Stimulated activated CD4-positive, alpha-beta T cell treated with anti-CD3 and anti-CD28 coated beads, Interleukin-12 subunit alpha, Interleukin-12 subunit beta, amount 100 ng/mL, for 48 hours (primary cell): ENCODE data around the gene WDR46.
A peak's percentile ranks its signal among the peaks of the same experiment; 100 is the strongest.

Experiments used
- DNase-seq, 3 donors: peaks; one replicate each; pipeline ENCODE4 v3.0.0-alpha.2; 2020; ENCODE audit warnings: low read depth in 2 of 3, low spot score in 1 of 3

The WDR46 gene, protein sequence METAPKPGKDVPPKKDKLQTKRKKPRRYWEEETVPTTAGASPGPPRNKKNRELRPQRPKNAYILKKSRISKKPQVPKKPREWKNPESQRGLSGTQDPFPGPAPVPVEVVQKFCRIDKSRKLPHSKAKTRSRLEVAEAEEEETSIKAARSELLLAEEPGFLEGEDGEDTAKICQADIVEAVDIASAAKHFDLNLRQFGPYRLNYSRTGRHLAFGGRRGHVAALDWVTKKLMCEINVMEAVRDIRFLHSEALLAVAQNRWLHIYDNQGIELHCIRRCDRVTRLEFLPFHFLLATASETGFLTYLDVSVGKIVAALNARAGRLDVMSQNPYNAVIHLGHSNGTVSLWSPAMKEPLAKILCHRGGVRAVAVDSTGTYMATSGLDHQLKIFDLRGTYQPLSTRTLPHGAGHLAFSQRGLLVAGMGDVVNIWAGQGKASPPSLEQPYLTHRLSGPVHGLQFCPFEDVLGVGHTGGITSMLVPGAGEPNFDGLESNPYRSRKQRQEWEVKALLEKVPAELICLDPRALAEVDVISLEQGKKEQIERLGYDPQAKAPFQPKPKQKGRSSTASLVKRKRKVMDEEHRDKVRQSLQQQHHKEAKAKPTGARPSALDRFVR

DNA sequence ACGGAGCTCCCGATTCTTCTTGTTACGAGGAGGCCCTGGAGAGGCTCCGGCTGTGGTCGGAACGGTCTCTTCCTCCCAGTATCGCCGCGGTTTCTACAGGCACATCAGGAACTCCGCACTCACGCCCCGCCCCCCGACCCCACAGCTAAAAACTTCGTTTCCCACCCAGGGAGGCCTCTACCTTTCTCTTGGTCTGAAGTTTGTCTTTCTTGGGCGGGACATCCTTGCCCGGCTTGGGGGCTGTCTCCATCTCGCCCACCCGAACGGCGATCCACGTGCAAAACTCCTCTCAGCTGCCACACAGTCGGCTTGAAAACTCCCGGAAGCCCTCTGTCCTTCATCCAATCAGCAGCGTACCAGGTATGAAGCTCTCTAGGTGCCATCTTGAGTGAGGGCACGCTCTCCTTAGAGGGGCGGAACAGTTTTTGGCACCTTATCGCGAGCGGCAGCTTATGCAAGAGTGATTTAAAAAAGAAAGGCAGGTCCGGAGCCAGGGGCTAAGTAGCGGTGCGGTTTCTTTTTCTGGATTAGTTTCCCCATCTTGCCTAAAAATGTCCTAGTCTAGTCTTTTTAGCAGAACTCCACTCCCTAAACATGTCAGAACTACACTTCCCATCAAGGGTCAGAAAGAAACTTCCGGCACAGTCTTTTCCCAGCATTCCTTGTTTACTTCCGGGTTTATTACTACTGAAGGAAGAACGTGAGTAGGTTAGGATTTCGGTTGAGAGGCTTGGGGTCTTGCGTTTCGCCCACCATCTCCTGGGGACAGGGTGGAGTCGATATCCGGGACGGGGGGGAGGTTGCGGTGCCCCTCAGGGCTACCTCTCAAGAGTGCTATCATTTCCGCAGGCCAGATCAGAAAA, at the start of gene WDR46, which contains the start of gene PFDN6:
Gene WDR46, minus strand, starts transcription at position 319 of the 863 bp plus-strand sequence. Its CDS starts 69 bp downstream, at position 250.
Gene PFDN6, plus strand, starts transcription at position 681 of the 863 bp plus-strand sequence. CDS start 256 bp downstream, outside the sequence.
- DNase-seq: peak; percentile 65 to 72 (median 71)

DNA sequence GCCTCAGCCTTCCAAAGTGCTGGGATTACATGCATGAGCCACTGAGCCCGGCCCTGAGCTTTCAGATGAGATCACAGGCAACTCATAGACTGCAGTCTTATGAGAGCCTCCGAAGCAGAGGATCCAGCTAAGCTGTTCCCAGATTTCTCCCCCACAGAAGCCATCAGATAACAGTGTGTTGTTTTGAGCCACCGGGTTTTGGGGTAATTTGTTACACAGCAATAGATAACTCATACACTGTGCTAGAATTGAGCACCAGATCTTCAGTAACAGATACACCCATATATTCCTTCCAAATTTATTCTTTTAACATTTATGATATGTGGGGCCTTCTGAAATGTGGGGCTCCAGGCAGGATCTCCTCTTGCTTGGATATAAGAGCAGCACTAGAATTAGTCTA, 47.5 kb upstream of the WDR46 start:
- DNase-seq: no peak

DNA sequence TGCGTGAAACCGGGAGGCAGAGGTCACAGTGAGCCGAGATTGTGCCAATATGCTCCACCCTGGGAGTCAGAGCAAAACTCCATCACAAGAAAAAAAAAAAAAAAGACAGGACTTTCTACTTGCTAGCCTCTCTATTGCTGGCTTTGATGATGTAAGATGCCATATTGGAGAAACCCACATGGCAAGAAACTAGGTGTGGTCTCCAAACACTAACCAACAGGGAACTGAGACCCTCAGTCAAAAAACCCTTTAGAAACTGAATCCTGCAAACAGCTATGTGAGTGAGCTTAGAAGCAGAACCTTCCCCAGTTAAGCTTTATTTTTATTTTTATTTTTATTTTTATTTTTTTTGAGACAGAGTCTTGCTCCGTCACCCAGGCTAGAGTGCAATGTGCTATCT, 46.9 kb upstream of the WDR46 start:
- DNase-seq: no peak

DNA sequence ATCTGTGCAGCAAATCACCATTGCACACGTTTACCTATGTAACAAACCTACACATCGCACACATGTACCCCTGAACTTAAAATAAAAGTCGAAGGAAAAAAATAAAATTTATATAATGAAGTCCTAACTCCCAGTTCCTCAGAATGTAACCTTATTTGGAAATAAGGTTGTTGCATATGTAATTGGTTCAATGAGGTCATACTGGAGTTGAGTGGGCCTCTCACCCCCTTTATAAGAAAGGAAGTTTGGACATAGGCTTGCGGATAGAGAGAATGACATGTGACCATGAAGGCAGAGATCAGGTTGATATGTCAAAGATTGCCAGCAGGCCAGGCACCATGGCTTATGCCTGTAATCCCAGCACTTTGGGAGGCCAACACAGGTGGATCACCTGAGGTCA, 44.6 kb upstream of the WDR46 start:
- DNase-seq: no peak

DNA sequence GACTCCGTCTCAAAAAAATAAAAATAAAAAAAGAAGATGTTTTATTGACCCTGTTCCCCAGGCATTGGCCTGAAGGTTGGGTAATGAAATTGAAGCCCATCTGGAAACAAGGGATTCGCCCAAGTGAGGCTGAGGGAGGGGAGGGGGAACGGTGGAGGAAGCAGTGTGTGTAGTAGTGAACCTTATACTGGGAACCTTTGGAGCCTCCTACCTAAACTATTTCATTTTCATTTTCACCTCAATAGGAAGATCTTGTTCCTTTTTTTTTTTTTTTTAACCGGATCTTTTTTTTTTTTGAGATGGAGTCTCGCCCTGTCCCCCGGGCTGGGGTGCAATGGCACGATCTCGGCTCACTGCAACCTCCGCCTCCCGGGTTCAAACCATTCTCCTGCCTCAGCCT, 41.7 kb upstream of the WDR46 start:
- DNase-seq: no peak

DNA sequence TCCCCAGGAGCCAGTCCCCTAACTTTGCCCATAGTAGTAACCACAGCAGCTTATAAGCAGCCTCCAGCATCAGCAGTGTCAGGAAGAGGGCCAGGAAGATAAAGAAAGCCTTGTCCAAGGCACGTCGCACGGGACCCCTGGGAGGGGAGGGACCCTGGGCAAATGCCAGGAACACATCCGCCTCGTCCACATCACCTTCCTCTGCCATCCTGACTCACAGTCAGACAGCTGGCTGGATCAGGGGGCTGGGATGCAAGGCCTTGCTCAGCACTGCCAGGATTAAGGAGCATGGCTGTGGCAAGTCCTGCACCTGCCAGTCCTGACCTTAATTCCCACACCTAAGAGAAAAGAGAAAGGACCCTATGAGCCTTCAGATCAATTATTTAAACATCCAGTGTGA, 40.0 kb upstream of the WDR46 start:
- DNase-seq: no peak

DNA sequence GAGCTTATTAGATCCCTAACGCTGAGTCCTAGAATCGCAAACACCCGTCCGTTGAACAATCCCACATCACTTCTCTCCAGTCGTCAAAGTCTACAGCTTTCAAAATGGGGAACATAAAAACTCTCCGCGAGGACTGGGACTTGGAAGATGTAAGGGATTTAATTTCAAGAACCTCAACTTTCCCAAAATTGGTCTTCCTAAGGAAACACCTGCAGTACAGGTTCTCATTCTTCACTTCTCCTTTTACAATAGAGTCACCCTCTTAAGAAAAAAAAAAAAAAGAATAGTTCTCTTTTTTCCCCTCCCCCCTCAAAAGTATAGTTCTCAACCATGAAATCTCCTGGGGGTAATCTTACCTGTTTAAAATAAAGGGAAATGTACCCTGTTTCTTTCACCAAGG, 35.1 kb upstream of the WDR46 start:
- no peak for DNase-seq

DNA sequence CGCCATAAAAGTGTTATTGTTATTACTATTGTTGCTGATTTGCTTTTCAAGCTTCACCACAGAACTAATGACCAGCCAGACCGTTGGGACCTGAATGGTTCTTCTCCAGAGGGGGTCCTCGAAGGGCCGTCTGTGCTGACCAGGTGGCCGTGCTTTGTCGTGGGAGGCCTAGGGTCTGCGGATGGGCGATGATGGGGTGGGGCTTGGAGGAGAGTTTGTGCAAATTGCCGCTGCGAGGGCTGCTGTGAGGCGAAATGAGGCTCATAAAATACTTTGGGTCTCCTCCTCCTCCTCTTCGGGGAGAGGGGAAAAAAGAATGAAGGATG, 34.5 kb upstream of the WDR46 start:
- DNase-seq: no peak

DNA sequence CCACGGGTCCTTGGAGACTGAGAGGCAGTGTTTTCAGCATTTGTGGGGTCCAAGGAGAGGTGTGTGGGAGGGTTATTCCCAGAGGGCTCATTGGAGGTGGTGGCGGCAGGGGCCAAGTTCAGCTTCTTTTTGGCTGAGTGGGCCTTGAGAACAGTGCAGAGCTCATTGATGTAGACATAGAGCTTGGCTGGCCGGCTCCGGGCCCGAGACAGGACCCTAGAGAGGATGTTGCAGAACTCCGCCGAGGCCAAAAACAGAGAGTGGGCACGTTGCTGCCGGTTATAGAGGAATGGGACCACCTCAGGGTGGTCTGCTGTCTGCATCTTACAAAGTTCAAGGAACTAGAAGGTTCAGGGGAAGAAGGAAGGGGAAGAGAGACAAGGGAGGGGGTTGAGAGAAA, 32.2 kb upstream of the WDR46 start:
- no peak for DNase-seq

DNA sequence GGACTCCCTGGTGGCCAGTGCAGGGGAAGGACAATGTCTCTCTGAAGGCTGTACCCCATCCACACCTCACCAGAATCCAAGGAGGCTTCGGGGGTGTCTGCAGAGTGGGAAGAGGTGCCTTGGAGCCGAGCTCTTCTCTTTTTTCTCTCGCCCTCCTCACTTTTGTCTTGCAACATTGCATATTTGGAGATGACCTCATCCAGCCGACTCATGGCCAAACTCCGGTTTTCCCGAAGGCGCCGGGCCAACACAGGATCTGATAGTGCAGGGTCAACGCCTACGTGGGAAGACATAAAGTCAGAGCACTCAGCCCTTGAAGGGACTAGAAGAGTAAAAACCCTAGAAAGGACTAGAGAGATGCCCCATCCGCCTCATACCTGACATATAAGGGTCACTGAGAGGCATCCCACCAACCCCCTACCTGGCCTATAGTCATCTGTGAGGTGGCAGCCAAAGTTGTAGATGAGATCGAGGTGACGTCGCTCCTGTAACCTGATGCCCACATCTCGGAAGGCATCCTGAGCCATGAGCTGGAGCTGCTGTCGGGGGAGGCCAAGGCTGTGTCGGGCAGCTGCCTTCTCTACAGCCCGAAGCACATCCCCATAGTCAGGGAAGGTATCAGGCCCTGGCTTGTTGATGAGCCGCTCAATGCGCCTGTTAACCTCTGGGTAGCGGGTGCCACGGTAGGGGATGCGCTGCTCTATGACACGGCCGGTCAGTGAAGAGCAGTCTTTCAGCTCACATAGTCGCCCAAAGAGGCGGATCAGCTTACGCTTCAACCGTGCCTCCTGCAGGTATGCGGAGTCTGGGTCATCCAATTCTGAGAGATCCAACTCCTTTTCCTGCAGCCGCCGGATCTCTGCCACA, 31.5 kb upstream of the WDR46 start:
- DNase-seq: no peak

DNA sequence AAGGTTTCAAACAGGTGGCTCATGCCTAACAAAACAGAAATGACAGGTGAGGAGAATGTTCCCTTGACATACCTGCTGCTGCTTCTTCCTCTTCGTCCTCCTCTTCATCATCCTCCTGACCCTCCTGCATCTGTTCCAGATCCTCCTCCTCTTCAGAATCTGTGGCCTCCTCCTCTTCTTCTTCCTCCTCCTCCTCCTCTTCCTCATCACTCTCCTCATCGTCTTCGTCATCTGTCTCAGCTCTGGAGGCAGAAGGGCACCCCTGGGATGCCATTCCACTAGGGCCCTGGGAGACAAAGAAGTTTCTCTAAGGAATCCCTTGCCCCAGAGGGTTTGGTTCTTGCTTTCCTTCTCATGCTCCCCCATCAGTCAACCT, 30.9 kb upstream of the WDR46 start:
- no peak for DNase-seq

DNA sequence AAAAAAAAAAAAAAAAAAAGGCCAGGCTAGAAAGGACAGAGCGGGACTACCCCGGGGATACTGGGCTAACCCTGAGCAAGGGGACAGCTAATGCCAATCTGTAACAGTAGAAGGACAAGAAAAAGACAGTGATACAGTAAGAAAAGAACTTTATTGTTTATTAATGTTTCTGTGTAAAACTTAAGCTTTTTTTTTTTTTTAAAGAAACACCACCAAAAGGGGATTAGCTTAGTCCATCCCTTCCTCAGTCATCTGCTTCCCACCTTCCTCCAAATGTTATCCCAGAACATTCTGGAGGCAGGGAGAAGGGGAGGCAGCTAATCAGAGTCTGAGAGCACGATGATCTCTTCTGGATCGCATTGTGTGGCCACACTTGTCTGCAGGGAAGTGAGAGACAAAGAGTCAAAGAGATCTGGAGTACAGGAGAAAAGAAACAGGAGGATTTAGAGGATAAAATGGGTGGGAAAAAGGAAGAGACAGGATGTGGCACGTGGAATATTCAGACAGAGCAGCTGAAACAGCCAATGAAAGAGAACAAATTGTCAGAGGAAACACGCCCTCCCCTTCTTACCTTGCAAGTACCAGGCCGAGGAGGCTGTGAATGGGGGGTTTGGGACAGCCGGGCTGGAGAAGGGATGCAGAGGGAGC, 29.5 kb upstream of the WDR46 start:
- no peak for DNase-seq

DNA sequence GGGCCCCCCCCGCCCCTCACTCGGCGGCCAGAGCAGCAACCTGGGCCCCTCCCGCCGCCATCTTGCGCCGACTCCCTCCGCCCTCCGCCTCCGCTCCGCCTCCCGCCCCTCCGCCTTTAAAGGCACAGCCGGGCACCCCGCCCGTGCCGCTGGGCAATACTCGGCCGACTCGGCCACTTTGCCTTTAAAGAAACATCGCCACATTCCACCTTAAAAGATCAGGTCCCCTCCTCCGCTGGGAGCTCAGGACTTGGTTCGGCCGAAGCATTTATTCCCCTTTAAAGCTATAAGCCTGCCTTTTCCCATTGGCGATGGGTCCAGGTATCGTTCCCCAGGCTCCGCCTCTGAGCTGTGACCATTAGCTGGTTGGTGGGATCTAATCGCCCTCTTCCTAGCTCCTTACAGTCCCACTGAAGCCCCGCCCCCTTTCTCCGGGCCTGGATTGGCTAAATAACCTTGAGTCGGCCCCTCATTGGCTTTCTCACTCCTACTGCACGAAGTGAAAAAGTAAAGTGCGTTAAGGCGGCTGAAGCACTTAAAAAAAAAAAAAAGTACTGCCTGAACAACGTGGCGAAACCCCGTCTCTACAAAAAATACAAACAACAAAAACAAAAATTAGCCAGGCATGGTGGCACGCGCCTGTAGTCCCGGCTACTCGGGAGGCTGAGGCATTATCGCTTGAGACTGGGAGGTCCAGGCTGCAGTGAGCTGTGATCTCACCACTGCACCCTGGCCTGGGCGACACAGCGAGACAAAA, 28.8 kb upstream of the WDR46 start, which contains the start of gene ZBTB22:
Gene ZBTB22, minus strand, starts transcription at position 76 of the 757 bp plus-strand sequence. CDS start 828 bp downstream, outside the sequence.
- DNase-seq: peak; percentile 92 to 97 (median 95)

DNA sequence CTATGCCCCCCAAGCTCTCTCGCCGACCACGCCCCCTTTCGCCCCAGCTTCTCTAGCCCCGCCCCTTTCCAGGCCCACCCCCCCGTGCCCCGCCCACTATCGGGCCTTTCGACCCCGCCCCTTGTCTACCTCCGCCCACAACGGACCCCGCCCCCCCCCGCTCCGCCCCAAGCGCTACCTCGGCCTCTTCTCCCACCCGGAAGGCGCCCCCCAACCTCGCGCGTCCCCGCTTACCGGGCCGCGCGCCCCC, 28.3 kb upstream of the WDR46 start:
- no peak for DNase-seq

DNA sequence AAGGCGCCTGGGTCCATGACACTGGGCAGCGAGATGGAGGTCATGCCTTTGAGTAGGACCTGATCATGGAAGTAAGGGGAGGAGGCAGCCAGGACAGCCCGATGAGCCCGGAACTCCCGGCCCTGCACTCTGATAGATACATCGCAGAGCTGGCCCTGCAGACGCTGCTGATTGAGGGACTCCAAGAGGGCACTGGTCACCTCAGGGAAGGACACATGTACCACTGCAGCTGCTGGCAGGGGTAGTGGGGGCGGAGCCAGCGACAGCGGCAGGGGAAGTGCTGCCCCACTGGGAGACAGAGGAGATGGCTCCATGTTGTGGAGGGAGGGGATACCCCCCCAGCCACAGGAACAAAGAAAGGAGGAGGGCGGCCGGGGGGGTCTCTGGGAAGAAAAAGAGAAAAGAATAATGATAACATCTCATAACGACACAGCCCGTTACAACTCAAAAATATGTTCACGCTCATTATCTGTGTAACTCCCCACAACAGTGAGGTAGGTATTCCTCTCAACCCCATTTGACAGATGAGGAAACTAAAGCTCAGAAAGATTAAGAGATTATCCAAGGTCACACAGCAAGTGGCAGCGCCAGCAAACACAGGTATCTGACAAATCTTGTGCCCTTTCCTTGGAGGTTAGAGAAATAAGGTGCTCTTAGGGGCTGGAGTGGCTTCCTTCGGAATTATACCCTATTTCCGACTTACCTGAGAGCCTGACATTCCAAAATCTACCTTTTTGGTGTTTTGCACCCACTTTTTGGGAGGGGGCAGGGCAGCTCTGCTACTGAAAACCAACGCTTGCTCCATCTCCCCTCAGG, 27.8 kb upstream of the WDR46 start:
- DNase-seq: no peak

DNA sequence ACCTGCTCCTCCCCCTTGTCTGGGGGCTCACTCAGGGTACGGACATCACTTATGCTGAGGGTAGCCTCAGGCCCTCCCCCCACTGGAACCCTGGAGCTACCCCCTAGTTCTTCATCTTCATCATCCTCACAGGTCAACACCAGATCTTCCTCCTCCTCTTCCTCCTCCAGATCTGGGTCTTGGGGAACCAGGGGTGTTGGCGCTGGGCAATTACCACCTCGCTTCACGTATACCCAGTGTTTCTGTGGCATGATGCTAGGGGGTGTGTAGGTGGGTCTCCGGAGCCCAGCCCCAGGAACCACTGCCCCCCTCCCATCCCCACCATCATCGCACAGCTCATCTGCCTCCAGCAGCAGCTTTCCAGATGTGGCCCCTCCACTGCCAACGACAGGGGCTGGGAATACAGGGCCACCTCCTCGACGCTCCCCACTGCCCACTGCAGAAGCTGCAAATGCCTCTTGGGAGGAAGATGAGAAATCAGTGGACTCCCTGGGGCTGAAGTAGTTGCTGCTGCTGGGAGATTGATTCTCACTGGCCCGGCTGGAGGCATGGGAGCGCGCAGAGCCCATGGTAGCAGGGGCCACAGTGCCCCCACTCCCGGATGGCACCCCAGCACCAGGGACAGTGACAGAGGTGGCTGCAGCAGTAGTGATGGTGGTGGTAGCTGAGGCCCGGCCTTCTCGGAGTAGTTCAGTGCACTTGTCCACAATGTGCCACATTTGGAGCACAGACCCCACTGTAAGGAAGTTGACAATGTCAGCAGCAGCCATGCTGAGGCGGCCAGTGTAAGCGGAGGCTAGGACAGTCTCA, 27.0 kb upstream of the WDR46 start:
- DNase-seq: no peak

DNA sequence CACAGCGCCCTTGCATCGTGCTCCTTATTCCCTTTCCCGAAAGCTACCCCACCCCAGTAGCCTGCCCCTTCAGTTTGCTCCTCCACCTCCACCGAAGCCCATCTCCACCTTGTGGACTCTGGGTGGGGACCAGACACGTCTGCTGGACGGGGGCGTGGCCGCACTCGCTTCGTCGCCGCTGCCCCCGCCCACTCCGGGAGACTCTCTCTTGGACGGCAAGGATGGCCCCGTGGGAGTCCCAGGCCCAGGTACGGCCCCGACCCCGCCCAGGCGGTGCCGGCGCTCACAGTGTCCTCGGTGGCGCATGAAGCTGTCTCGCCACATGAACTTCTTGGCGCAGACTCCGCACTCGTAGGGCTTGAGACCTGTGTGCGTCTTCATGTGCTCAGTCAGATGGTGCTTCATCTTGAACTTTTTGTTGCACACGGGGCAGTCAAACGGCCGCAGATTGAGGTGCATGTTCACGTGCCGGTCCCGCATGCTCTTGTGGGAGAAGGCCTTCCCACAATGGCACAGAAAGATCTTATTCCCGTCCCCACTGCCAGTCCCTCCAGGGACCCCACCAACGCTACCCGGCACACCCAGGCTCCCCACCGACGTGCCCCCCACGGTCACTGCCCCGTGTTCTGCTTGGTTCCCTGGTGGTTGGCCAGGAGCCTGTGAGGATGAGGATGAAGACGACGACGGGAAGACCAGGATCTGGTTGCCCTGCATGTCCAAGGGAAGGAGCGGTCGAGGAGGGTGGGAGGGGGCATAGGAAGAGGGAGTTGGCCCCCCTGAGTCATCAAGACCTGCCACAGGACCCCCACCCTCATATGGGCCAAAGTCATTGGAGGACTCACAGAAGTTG, 26.1 kb upstream of the WDR46 start:
- DNase-seq: no peak
